Measurements from ENCODE around the gene NENF. TPM values are rescaled to one million over a fixed set of nuclear protein-coding genes. Genes with fewer than 3 reads are reported as not detected.
A peak's percentile ranks its signal among the peaks of the same experiment; 100 is the strongest.

The NENF gene
- total RNA-seq, 2 donors from 2014 or later = 85.4 to 89.7 TPM

GRCh38 chr1:212487774-212488435 is 55.2 kb downstream of the NENF start:
- Histone ChIP-seq H3K27me3 (no peaks in the 10 kb centered on the region), H3K36me3 (replicated peaks in 1 of 2; ENCODE audit: insufficient read depth in 1 of 2, low read depth in 2 of 2) (no peaks in the 10 kb centered on the region), H3K4me1 (peaks cover 18% of the 10 kb centered on the region), H3K9me3 (no peaks in the 10 kb centered on the region), H3K27ac (peak overlapping the region in 3 of 4 donors; percentile 59 to 70 (median 61)), H3K4me3 (no peak overlapping the region)
- no peak for TF ChIP-seq POLR2A (IDR thresholded peaks at IDR 0.05)
- TF ChIP-seq CTCF (IDR thresholded peaks at IDR 0.05) = no peak
- intact Hi-C loops (cut with DNase I) = loop anchor here (10.0 kb wide), 1 partner anchor 137 kb away; a partner anchor contains a TSS
- ATAC-seq (no peak), DNase-seq (no peak)
- WGBS, 2 donors = 84% methylated on average over 7 of the region's 7 CpGs

DNA sequence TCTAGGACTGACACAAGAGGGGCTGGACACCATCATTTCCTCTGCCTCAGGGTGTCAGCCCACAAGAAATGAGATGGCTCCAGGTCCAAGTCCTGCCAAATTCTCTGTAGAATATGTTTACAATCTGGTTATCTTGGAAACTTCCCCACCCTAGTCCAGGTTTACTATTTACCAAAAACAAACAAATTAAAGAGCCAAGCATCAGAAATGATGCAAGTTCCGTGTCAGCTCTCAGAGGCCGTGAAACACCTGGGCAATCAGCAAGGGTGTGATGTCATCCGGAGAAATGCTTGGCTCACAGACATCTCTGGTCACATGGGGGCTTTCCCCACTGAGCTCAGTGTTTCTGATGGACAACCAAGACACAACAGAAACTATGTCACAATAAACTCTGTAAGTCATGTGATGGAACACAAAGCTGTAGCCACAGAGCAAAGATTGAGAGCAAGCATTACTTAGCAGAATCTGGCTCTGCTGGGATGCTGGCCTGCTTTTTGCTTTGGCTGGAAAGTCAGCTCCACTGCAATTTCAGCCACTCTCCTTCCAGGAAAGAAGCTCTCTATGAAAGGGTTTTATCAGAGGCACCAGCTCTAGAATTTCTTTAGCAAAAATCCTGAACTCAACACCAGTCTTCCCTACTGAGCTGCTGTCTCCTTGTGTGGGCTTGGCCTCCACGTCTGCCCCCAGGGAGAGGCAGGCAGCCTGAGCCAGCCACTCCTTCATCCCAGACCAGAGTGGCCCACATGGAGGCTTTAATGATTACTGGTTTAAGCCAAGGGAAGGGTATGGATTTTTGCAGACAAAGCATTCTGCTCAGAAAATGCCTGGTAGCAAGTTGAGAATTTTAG is 55.9 kb downstream of the NENF start:
- H3K4me3 ChIP-seq = no peak overlapping the region
- no peaks in the 10 kb centered on the region for H3K9me3 ChIP-seq
- H3K27me3 ChIP-seq = no peaks in the 10 kb centered on the region
- ATAC-seq = peak; percentile 86
- H3K36me3 ChIP-seq (replicated peaks in 1 of 2; ENCODE audit: insufficient read depth in 1 of 2, low read depth in 2 of 2) = no peaks in the 10 kb centered on the region
- TF ChIP-seq POLR2A (IDR thresholded peaks at IDR 0.05) (peak in 2 of 3 donors; percentile 22 to 42), CTCF (IDR thresholded peaks at IDR 0.05) (no peak)
- WGBS, 2 donors = 35 to 38% methylated on average over 4 of the region's 4 CpGs
- peaks cover 18% of the 10 kb centered on the region for H3K4me1 ChIP-seq
- intact Hi-C loops (cut with DNase I) = loop anchor here (10.0 kb wide), 1 partner anchor 136 kb away; a partner anchor contains a TSS
- DNase-seq = peak; percentile 63 to 84 (median 73)
- H3K27ac ChIP-seq = peak overlapping the region in 3 of 4 donors; percentile 61 to 70 (median 65)

- no peak overlapping the region for H3K4me3 ChIP-seq
- no peaks in the 10 kb centered on the region for H3K36me3 ChIP-seq (replicated peaks in 1 of 2; ENCODE audit: insufficient read depth in 1 of 2, low read depth in 2 of 2)
- H3K27me3 ChIP-seq = no peaks in the 10 kb centered on the region
- 91 to 98% methylated on average over 4 of the region's 4 CpGs for WGBS, 2 donors
- peaks cover 18% of the 10 kb centered on the region for H3K4me1 ChIP-seq
- DNase-seq = no peak
- H3K27ac ChIP-seq = peak overlapping the region in 3 of 4 donors; percentile 61 to 70 (median 65)
- H3K9me3 ChIP-seq = no peaks in the 10 kb centered on the region
- intact Hi-C loops (cut with DNase I) = loop anchor here (10.0 kb wide), 1 partner anchor 135 kb away; a partner anchor contains a TSS
- TF ChIP-seq POLR2A (IDR thresholded peaks at IDR 0.05) (no peak), CTCF (IDR thresholded peaks at IDR 0.05) (no peak)
- no peak for ATAC-seq
Observed at GRCh38 chr1:212489284-212489859, 56.7 kb downstream of the NENF start.

DNA sequence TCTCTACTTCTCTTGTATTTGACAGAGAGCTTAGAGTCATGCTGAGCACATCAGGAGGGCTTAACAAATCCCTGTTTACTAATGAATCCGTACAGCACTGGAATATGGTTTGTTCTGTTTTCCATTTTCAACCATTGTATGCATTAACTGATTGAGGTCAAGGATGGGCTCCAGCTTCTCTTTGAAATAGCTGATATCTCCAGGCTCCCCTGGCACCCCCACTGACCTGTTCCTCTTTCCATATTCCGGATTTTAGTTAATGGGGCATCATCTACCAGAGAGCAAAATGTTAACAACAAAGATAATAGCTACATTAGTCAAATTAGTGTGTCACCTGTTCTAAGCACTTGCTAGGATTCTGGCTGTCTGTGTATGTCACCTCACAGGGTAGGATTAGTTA is 57.6 kb downstream of the NENF start:
- no peaks in the 10 kb centered on the region for H3K9me3 ChIP-seq
- intact Hi-C loops (cut with DNase I) = no loop called here
- H3K4me3 ChIP-seq = no peak overlapping the region
- WGBS, 2 donors = 67 to 73% methylated on average over 2 of the region's 2 CpGs
- ATAC-seq (no peak), DNase-seq (no peak)
- no peaks in the 10 kb centered on the region for H3K36me3 ChIP-seq (replicated peaks in 1 of 2; ENCODE audit: insufficient read depth in 1 of 2, low read depth in 2 of 2)
- H3K27ac ChIP-seq = no peak overlapping the region
- H3K27me3 ChIP-seq = no peaks in the 10 kb centered on the region
- TF ChIP-seq POLR2A (IDR thresholded peaks at IDR 0.05) = no peak
- no peak for TF ChIP-seq CTCF (IDR thresholded peaks at IDR 0.05)
- H3K4me1 ChIP-seq = peaks cover 18% of the 10 kb centered on the region
